22Rv1 (cell line): ENCODE measurements around the gene KCNG4.

Experiments
- ZFX ChIP-seq: fragments of 450-650 bp; IDR thresholded peaks from 2 replicates; pipeline ENCODE4 v1.6.1; 2017; ENCODE audit warnings: antibody characterized with exemption, borderline replicate concordance
- TF ChIP-seq, protein P1 (sequence below): fragments of 450-650 bp; IDR thresholded peaks from 2 replicates; pipeline ENCODE4 v1.5.1; 2017; ENCODE audit warnings: mild to moderate bottlenecking

- TF ChIP-seq, protein P1, sequence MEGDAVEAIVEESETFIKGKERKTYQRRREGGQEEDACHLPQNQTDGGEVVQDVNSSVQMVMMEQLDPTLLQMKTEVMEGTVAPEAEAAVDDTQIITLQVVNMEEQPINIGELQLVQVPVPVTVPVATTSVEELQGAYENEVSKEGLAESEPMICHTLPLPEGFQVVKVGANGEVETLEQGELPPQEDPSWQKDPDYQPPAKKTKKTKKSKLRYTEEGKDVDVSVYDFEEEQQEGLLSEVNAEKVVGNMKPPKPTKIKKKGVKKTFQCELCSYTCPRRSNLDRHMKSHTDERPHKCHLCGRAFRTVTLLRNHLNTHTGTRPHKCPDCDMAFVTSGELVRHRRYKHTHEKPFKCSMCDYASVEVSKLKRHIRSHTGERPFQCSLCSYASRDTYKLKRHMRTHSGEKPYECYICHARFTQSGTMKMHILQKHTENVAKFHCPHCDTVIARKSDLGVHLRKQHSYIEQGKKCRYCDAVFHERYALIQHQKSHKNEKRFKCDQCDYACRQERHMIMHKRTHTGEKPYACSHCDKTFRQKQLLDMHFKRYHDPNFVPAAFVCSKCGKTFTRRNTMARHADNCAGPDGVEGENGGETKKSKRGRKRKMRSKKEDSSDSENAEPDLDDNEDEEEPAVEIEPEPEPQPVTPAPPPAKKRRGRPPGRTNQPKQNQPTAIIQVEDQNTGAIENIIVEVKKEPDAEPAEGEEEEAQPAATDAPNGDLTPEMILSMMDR: no peak
- no peak for TF ChIP-seq ZFX
Measured at GRCh38 chr16:84207879-84208278, 31.9 kb downstream of the KCNG4 start.
